Spleen (tissue), 7 donors: ENCODE measurements around the gene EXOSC2.

ENCODE experiments used
- POLR2A ChIP-seq, 3 donors: fragments of 450-650 bp; IDR thresholded peaks; one replicate each; pipeline ENCODE4 v1.5.1; 2017; ENCODE audit warnings: antibody characterized with exemption in 3 of 3, mild to moderate bottlenecking in 1 of 3
- TF ChIP-seq, protein P1 (sequence below), 11 experiments: fragments of 200-600 bp in 7 of 11; fragments of 450-650 bp in 4 of 11; sonication (generic) in 4 of 11; IDR thresholded peaks in 8 of 11; conservative IDR thresholded peaks in 3 of 11; 1 replicate in 7 of 11; 2 replicates in 4 of 11; pipeline versions ENCODE4 v1.4.0 to v1.8.0; 2016 to 2021; ENCODE audit warnings: antibody characterized with exemption in 11 of 11, inconsistent platforms in 4 of 11, mild to moderate bottlenecking in 1 of 11
- donor health status: DM: no; HTN: no; CAD: no; lungs with moderate emphysema.
- donor health status: DM: no; HTN: no; CAD: no.
- donor health status: DM: no; HTN: no; CAD: no.

DNA sequence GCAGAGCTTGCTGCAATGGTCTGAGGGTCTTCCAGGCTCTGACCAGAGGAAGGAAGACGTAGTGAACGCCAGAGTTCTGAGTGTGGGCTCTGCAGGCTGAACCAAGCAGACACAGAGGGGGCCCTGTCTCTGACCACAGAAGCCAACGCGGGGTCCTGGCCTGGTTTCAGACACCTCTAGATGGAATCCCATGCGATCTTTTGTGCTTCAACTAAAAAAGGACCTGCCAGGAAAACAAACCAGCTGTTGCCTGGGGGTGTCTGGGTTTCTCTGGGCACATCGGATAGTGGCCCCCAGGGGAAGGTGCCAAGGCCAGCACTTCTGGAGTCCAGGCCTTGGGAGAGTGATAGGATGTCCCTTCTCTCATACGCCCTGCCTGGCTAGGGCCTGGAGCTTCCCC, 16.3 kb upstream of the EXOSC2 start:
- TF ChIP-seq, protein P1, sequence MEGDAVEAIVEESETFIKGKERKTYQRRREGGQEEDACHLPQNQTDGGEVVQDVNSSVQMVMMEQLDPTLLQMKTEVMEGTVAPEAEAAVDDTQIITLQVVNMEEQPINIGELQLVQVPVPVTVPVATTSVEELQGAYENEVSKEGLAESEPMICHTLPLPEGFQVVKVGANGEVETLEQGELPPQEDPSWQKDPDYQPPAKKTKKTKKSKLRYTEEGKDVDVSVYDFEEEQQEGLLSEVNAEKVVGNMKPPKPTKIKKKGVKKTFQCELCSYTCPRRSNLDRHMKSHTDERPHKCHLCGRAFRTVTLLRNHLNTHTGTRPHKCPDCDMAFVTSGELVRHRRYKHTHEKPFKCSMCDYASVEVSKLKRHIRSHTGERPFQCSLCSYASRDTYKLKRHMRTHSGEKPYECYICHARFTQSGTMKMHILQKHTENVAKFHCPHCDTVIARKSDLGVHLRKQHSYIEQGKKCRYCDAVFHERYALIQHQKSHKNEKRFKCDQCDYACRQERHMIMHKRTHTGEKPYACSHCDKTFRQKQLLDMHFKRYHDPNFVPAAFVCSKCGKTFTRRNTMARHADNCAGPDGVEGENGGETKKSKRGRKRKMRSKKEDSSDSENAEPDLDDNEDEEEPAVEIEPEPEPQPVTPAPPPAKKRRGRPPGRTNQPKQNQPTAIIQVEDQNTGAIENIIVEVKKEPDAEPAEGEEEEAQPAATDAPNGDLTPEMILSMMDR (IDR thresholded peaks at IDR 0.05 in 8 of 11, conservative IDR thresholded peaks at IDR 0.05 in 3 of 11) = no peak
- no peak for TF ChIP-seq POLR2A (IDR thresholded peaks at IDR 0.05)
